GM19395 (cell line): ENCODE measurements around the gene LMBRD2.
"Not testable (repeated sequence)": the region's sequence is repeated elsewhere in the genome, so short reads cannot be mapped to it uniquely, and the experiment has no call there.

ENCODE experiments used
- ATAC-seq: cut with Tn5 transposase; IDR thresholded peaks from one replicate; pipeline ENCODE4 v1.9.1; 2021; ENCODE audit warnings: mild to moderate bottlenecking, moderate library complexity; ENCODE audit not compliant: unreplicated experiment

LMBRD2 gene

GRCh38 chr5:36151434-36152323, at the start of gene LMBRD2, which contains the start of gene SKP2:
Gene LMBRD2, minus strand, starts transcription at chr5:36151887. Its CDS starts 8,538 bp downstream, at chr5:36143349.
Gene SKP2, plus strand, starts transcription at chr5:36152111. Its CDS starts 152 bp downstream, at chr5:36152263.
- ATAC-seq, result peak; percentile 98

GRCh38 chr5:36200513-36200912, 48.8 kb upstream of the LMBRD2 start:
- no peak for ATAC-seq

- no peak for ATAC-seq
These were observed 47.9 kb upstream of the LMBRD2 start for GRCh38 chr5:36199620-36200019.

- ATAC-seq, result not testable (repeated sequence)
These were observed 47.1 kb upstream of the LMBRD2 start for GRCh38 chr5:36198783-36199182.

- no peak for ATAC-seq
These were observed 46.6 kb upstream of the LMBRD2 start for GRCh38 chr5:36198281-36198680.

GRCh38 chr5:36193746-36194145, 42.1 kb upstream of the LMBRD2 start:
- no peak for ATAC-seq

GRCh38 chr5:36184408-36184807, 32.7 kb upstream of the LMBRD2 start:
- ATAC-seq, result not testable (repeated sequence)

- ATAC-seq, result no peak
These were observed 30.1 kb upstream of the LMBRD2 start for GRCh38 chr5:36181774-36182173.

GRCh38 chr5:36180556-36181350, 29.1 kb upstream of the LMBRD2 start:
- ATAC-seq, result no peak

GRCh38 chr5:36179950-36180349, 28.3 kb upstream of the LMBRD2 start:
- no peak for ATAC-seq

- no peak for ATAC-seq
These were observed 26.8 kb upstream of the LMBRD2 start for GRCh38 chr5:36178524-36178890.

GRCh38 chr5:36177715-36178523, 26.2 kb upstream of the LMBRD2 start:
- ATAC-seq, result no peak

- peak; percentile 98 for ATAC-seq
These were observed 25.5 kb upstream of the LMBRD2 start for GRCh38 chr5:36177154-36177553.

- ATAC-seq, result no peak
These were observed 23.4 kb upstream of the LMBRD2 start for GRCh38 chr5:36175043-36175442.

- no peak for ATAC-seq
These were observed 22.4 kb upstream of the LMBRD2 start for GRCh38 chr5:36174119-36174518.

- no peak for ATAC-seq
These were observed 21.7 kb upstream of the LMBRD2 start for GRCh38 chr5:36173426-36173825.

GRCh38 chr5:36172599-36172998, 20.9 kb upstream of the LMBRD2 start:
- no peak for ATAC-seq

GRCh38 chr5:36170832-36171424, 19.2 kb upstream of the LMBRD2 start:
- ATAC-seq, result no peak

- ATAC-seq, result no peak
These were observed 17.1 kb upstream of the LMBRD2 start for GRCh38 chr5:36168737-36169136.

GRCh38 chr5:36164461-36164860, 12.8 kb upstream of the LMBRD2 start:
- ATAC-seq, result no peak
